K562 (cell line): Measurements from ENCODE around the gene FARSB. TPM values are rescaled to one million over a fixed set of nuclear protein-coding genes. Genes with fewer than 3 reads are reported as not detected.
A peak's percentile ranks its signal among the peaks of the same experiment; 100 is the strongest.

Experiments
- ATAC-seq: fragments of 200-7000 bp; cut with Tn5 transposase; 3 replicates; pipeline ENCODE4 v1.9.1; 2020; ENCODE audit warnings: moderate library complexity
- BruUV-seq: library from RNA; stranded (reverse); fragments of 400-500 nt; replicated peaks from 2 replicates; lab custom pipeline; 2021; lab: Mats Ljungman, UMichigan
- CTCF ChIA-PET: fragments of 300-600 bp; formaldehyde crosslinking; extraction: SDS; loops from one replicate; lab custom pipeline; 2021; ENCODE audit warnings: low intra/inter-chr PET ratio; lab: Yijun Ruan, JAX
- POLR2A ChIA-PET: fragments of 300-600, 350-650 bp; sonication (Branson Sonifier 250); formaldehyde crosslinking; extraction: SDS; loops from one replicate; lab custom pipeline; 2021; ENCODE audit warnings: antibody characterized with exemption, inconsistent platforms; lab: Yijun Ruan, JAX
- DNase-seq, 4 experiments: peaks; one replicate each; pipeline versions ENCODE4 v3.0.0 to v3.0.0-alpha.2; 2011 to 2018; ENCODE audit warnings: low spot score in 3 of 4, mixed read lengths in 3 of 4; ENCODE audit errors: extremely low read depth in 1 of 4
- FAIRE-seq: peaks from 2 replicates; lab custom pipeline; 2011; peaks lifted over from hg19 to GRCh38; lab: Jason Lieb, UNC
- H2AFZ ChIP-seq: 2 replicates; pipeline ENCODE4 v1.6.0; 2011; ENCODE audit warnings: low read depth, low read length, control low read depth, inconsistent platforms
- H3K27ac ChIP-seq: fragments of 200-600 bp; 3 replicates; pipeline ENCODE4 v1.8.0; 2011; ENCODE audit warnings: low read depth, mild to moderate bottlenecking, control low read depth, inconsistent platforms, low read length, moderate library complexity, mixed read lengths; ENCODE audit errors: extremely low read depth
- H3K27me3 ChIP-seq, 2 experiments: fragments of 300-600 bp in 1 of 2; 2 replicates in 1 of 2; 3 replicates in 1 of 2; pipeline versions ENCODE4 v1.6.0 to v1.8.0; 2011; ENCODE audit warnings: inconsistent platforms in 2 of 2, low read length in 2 of 2, mild to moderate bottlenecking in 1 of 2, mixed read lengths in 1 of 2, moderate library complexity in 1 of 2; ENCODE audit not compliant: control insufficient read depth in 2 of 2, insufficient read depth in 2 of 2
- H3K36me3 ChIP-seq: fragments of 300-600 bp; 3 replicates; pipeline ENCODE4 v1.8.0; 2011; ENCODE audit warnings: mild to moderate bottlenecking, low read length, inconsistent platforms; ENCODE audit not compliant: control insufficient read depth, insufficient read depth
- H3K4me1 ChIP-seq, 2 experiments: fragments of 200-600 bp in 1 of 2; replicated peaks in 1 of 2; 2 replicates in 1 of 2; 3 replicates in 1 of 2; pipeline versions ENCODE4 v1.5.1 to v1.8.0; 2011; ENCODE audit warnings: inconsistent platforms in 2 of 2, low read length in 2 of 2, mild to moderate bottlenecking in 1 of 2, mixed read lengths in 1 of 2, moderate library complexity in 1 of 2; ENCODE audit not compliant: control insufficient read depth in 2 of 2, insufficient read depth in 2 of 2
- H3K4me2 ChIP-seq: 2 replicates; pipeline ENCODE4 v1.6.1; 2011; ENCODE audit warnings: low read length, control low read depth, inconsistent platforms, mixed read lengths; ENCODE audit not compliant: insufficient read depth
- H3K4me3 ChIP-seq: fragments of 200-600 bp; sonication (generic), shearing (Covaris generic); 2 replicates; pipeline ENCODE4 v1.5.1; 2016; ENCODE audit warnings: control low read depth, inconsistent platforms
- H3K79me2 ChIP-seq: fragments of 200-600 bp; 3 replicates; pipeline ENCODE4 v1.8.0; 2011; ENCODE audit warnings: low read length, inconsistent platforms; ENCODE audit not compliant: control insufficient read depth, insufficient read depth
- H3K9ac ChIP-seq, 2 experiments: 2 replicates each; pipeline versions ENCODE4 v1.6.0 to v1.6.1; 2011; ENCODE audit warnings: low read depth in 2 of 2, low read length in 2 of 2, control low read depth in 1 of 2, inconsistent platforms in 1 of 2, mild to moderate bottlenecking in 1 of 2, mixed read lengths in 1 of 2; ENCODE audit not compliant: insufficient read depth in 1 of 2
- H3K9me1 ChIP-seq: one replicate; pipeline ENCODE4 v1.6.0; 2011; ENCODE audit warnings: inconsistent platforms, mild to moderate bottlenecking, low read length, moderate library complexity; ENCODE audit not compliant: control insufficient read depth, insufficient read depth
- H3K9me3 ChIP-seq: replicated peaks from 2 replicates; pipeline ENCODE4 v1.5.1; 2011; ENCODE audit warnings: low read depth, low read length, inconsistent platforms; ENCODE audit not compliant: control insufficient read depth, insufficient read depth
- H4K20me1 ChIP-seq: replicated peaks from 2 replicates; pipeline ENCODE4 v1.6.1; 2011; ENCODE audit warnings: low read length, inconsistent platforms, mixed read lengths; ENCODE audit not compliant: control insufficient read depth, insufficient read depth
- BDP1 ChIP-seq: IDR thresholded peaks from 3 replicates; pipeline ENCODE4 v1.6.1; 2011; ENCODE audit not compliant: insufficient read length, insufficient read depth
- RAD21 ChIP-seq, 2 experiments: fragments of 250-450 bp in 1 of 2; fragments of 450-650 bp in 1 of 2; sonication (Bioruptor Pico) in 1 of 2; formaldehyde crosslinking in 1 of 2; IDR thresholded peaks in 1 of 2; conservative IDR thresholded peaks in 1 of 2; 2 replicates each; pipeline versions ENCODE4 v1.4.0 to v1.8.0; 2020 to 2022; ENCODE audit warnings: mild to moderate bottlenecking in 2 of 2, moderate library complexity in 1 of 2
- WGBS: fragments of 100-300 bp; shearing (Covaris generic); methylation state at CpG from one replicate; pipeline ENCODE4 v1.1.6; 2016; ENCODE audit warnings: low coverage, mixed read lengths; ENCODE audit not compliant: insufficient coverage; ENCODE audit errors: missing lambda C conversion rate; 5-methylcytosine and 5-hydroxymethylcytosine counted together
- in situ Hi-C: fragments of 300-500 bp; cut with MboI; formaldehyde crosslinking; loops from 4 replicates; pipeline ENCODE4 v1.15.0; 2018; ENCODE audit warnings: inconsistent platforms, mixed read lengths
- intact Hi-C: fragments of 100-400 bp; cut with micrococcal nuclease; formaldehyde crosslinking; loops from 2 replicates; pipeline ENCODE4 v1.14.2; 2022
- polyA plus RNA-seq, 8 experiments: library from polyadenylated mRNA; depleted of rRNA in 4 of 8; stranded (reverse) in 5 of 8; unstranded in 3 of 8; fragments of >200 nt; fragmentation: Nextera tagmentation in 2 of 8; fragmentation: Illumina TruSeq in 1 of 8; extraction: Ambion mirVana in 2 of 8; extraction: Trizol in 1 of 8; gene quantifications; 2 replicates each; pipeline versions ENCODE4 v1.2.1 to v1.2.3, GENCODE V29; 2011 to 2014; ENCODE audit warnings: inconsistent platforms in 1 of 8, missing spikeins in 1 of 8
- total RNA-seq, 7 experiments: library from RNA; depleted of rRNA in 6 of 7; stranded (reverse); fragments of >200 nt in 6 of 7; fragmentation: Illumina TruSeq in 2 of 7; extraction: Trizol in 2 of 7; gene quantifications; 2 replicates each; pipeline versions ENCODE4 v1.2.1 to v1.2.3, GENCODE V29; 2011 to 2021; ENCODE audit warnings: low replicate concordance in 1 of 7
- TF ChIP-seq, protein P1 (sequence below), 2 experiments: fragments of 450-650 bp; formaldehyde crosslinking in 1 of 2; IDR thresholded peaks; 2 replicates each; pipeline versions ENCODE4 v1.4.0 to v1.6.1; 2014 to 2020; ENCODE audit warnings: mild to moderate bottlenecking in 2 of 2, borderline replicate concordance in 1 of 2, low read depth in 1 of 2
- TF ChIP-seq, protein P2 (sequence below): IDR thresholded peaks from 2 replicates; pipeline ENCODE4 v1.6.1; 2011; ENCODE audit warnings: borderline replicate concordance, low read depth, mild to moderate bottlenecking, moderate library complexity, low read length; ENCODE audit not compliant: insufficient read depth, poor library complexity, severe bottlenecking
- TF ChIP-seq, protein P3 (sequence below): sonication (generic); formaldehyde crosslinking; IDR thresholded peaks from 2 replicates; pipeline ENCODE4 v1.8.0; 2022; ENCODE audit warnings: missing genetic modification reagents, mild to moderate bottlenecking, borderline replicate concordance

Gene FARSB
- total and polyA plus RNA-seq, 9 of the 15 experiments (the other 6 are each of a cell fraction or from before 2014, with no cell fraction given): 26.6 to 171 (median 55.7) TPM

DNA sequence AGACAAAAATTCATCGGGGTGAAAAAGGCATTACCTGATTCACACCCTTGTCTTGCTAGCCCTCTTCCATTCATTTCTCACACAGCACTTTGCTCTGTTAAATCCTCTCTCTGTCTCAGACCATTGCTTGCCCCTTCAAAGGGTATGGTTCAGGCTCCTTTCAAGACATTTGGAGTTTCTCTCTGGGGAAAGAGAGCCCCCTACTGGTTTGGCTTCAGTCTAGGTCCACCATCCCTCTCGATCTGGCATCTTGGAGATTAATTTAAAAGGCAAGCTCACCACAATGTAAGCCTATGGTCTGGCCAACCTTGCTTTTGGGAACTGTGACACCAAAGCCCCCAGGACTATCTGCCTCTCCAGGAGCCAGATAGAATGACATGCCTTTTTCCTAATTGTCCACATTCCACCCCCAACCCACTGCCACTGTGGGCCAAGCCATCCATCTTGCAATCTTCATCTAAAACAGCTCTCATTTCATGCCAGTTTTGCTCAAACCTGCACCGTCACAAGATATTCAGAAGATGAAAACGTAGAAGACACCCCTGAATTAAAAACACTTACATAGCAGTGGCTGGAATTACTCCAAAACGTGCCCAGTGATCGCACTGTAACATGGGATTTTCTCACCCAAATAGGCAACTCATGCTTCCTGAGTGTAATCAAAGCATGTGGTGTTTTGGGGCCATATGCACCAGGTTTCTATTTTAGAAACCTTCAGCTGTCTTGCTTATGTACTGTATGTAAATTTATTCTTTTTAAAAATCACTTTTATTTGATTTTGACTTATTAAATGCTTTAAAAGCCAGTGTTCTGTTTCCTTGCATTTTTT, 93.9 kb downstream of the FARSB start:
- Histone ChIP-seq H3K4me1 (no peaks in the 10 kb centered on the region), H3K27ac (no peak overlapping the region), H2AFZ (no peak overlapping the region), H3K9me1 (no peaks in the 10 kb centered on the region), H4K20me1 (no peaks in the 10 kb centered on the region), H3K9ac (no peak overlapping the region), H3K79me2 (no peaks in the 10 kb centered on the region), H3K4me2 (no peak overlapping the region), H3K36me3 (peaks cover 7% of the 10 kb centered on the region; the same call in 1 of the 3 replicates), H3K27me3 (no peaks in the 10 kb centered on the region), H3K4me3 (no peak overlapping the region), H3K9me3 (no peaks in the 10 kb centered on the region)
- FAIRE-seq (peak; percentile 29), ATAC-seq (peak; percentile 85), DNase-seq (peak; percentile 22 to 58 (median 34))
- intact Hi-C loops: loop anchor here (2.0 kb wide), 2 partner anchors 243 to 505 kb away; no protein-coding TSS in a partner anchor
- POLR2A ChIA-PET: interaction anchor here (1.0 to 1.3 kb wide), 2 partner anchors 8 to 9 kb away, joined by 3 to 4 read pairs; no protein-coding TSS in a partner anchor
- CTCF ChIA-PET: interaction anchor here (1.2 kb wide), 1 partner anchor 244 kb away, joined by 5 read pairs; no protein-coding TSS in a partner anchor
- BruUV-seq: TSS peak; percentile 23
- WGBS: 37% methylated on average over 5 of the region's 6 CpGs
- in situ Hi-C loops: loop anchor here (25.0 kb wide), 1 partner anchor 250 kb away; a partner anchor contains a TSS
- TF ChIP-seq RAD21 (CRISPR knock-in tag; conservative IDR thresholded peaks at IDR 0.05 in 1 of 2, IDR thresholded peaks at IDR 0.05 in 1 of 2) (peak; percentile 43 to 61; a peak in 3 of 4 replicates), BDP1 (no peak)
- TF ChIP-seq, protein P1, sequence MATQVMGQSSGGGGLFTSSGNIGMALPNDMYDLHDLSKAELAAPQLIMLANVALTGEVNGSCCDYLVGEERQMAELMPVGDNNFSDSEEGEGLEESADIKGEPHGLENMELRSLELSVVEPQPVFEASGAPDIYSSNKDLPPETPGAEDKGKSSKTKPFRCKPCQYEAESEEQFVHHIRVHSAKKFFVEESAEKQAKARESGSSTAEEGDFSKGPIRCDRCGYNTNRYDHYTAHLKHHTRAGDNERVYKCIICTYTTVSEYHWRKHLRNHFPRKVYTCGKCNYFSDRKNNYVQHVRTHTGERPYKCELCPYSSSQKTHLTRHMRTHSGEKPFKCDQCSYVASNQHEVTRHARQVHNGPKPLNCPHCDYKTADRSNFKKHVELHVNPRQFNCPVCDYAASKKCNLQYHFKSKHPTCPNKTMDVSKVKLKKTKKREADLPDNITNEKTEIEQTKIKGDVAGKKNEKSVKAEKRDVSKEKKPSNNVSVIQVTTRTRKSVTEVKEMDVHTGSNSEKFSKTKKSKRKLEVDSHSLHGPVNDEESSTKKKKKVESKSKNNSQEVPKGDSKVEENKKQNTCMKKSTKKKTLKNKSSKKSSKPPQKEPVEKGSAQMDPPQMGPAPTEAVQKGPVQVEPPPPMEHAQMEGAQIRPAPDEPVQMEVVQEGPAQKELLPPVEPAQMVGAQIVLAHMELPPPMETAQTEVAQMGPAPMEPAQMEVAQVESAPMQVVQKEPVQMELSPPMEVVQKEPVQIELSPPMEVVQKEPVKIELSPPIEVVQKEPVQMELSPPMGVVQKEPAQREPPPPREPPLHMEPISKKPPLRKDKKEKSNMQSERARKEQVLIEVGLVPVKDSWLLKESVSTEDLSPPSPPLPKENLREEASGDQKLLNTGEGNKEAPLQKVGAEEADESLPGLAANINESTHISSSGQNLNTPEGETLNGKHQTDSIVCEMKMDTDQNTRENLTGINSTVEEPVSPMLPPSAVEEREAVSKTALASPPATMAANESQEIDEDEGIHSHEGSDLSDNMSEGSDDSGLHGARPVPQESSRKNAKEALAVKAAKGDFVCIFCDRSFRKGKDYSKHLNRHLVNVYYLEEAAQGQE (IDR thresholded peaks at IDR 0.05; ENCODE audit: borderline replicate concordance): peak; percentile 18; the same call in 1 of the 2 replicates
- TF ChIP-seq, protein P1 (CRISPR knock-in tag; IDR thresholded peaks at IDR 0.05; ENCODE audit: low read depth): no peak
- TF ChIP-seq, protein P2, sequence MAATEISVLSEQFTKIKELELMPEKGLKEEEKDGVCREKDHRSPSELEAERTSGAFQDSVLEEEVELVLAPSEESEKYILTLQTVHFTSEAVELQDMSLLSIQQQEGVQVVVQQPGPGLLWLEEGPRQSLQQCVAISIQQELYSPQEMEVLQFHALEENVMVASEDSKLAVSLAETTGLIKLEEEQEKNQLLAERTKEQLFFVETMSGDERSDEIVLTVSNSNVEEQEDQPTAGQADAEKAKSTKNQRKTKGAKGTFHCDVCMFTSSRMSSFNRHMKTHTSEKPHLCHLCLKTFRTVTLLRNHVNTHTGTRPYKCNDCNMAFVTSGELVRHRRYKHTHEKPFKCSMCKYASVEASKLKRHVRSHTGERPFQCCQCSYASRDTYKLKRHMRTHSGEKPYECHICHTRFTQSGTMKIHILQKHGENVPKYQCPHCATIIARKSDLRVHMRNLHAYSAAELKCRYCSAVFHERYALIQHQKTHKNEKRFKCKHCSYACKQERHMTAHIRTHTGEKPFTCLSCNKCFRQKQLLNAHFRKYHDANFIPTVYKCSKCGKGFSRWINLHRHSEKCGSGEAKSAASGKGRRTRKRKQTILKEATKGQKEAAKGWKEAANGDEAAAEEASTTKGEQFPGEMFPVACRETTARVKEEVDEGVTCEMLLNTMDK: peak; percentile 33
- TF ChIP-seq, protein P3, sequence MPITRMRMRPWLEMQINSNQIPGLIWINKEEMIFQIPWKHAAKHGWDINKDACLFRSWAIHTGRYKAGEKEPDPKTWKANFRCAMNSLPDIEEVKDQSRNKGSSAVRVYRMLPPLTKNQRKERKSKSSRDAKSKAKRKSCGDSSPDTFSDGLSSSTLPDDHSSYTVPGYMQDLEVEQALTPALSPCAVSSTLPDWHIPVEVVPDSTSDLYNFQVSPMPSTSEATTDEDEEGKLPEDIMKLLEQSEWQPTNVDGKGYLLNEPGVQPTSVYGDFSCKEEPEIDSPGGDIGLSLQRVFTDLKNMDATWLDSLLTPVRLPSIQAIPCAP (CRISPR knock-in tag): no peak
